Measurements from ENCODE around the gene REELD1. TPM values are rescaled to one million over a fixed set of nuclear protein-coding genes. Genes with fewer than 3 reads are reported as not detected.

Gene REELD1
- total RNA-seq, result under 1 TPM; 0.16 to 0.58 (median 0.43) TPM

GRCh38 chr4:146214238-146214637, at the start of gene REELD1:
Gene REELD1, plus strand, starts transcription at chr4:146214538. Its CDS starts 2,415 bp downstream, at chr4:146216953.
- Mint-ChIP-seq H3K27me3 (ENCODE audit: low read depth) (no peaks in the 10 kb centered on the region), H3K36me3 (ENCODE audit: insufficient read depth) (no peaks in the 10 kb centered on the region), H3K4me3 (no peak within 1 kb of the TSS), H3K9me3 (no peaks in the 10 kb centered on the region), H3K4me1 (ENCODE audit: low read depth) (no peaks in the 10 kb centered on the region)
- DNase-seq, result no peak
- no peak for ATAC-seq

- ATAC-seq (no peak), DNase-seq (no peak)
- Mint-ChIP-seq H3K27me3 (ENCODE audit: low read depth) (peaks cover 13% of the 10 kb centered on the region), H3K4me3 (no peak overlapping the region), H3K9me3 (peaks cover 10% of the 10 kb centered on the region), H3K4me1 (ENCODE audit: low read depth) (no peaks in the 10 kb centered on the region), H3K36me3 (ENCODE audit: insufficient read depth) (no peaks in the 10 kb centered on the region)
Observed at GRCh38 chr4:146165221-146165620, 49.1 kb upstream of the REELD1 start.

- Mint-ChIP-seq H3K4me3 (no peak overlapping the region), H3K27me3 (ENCODE audit: low read depth) (peaks cover 13% of the 10 kb centered on the region), H3K4me1 (ENCODE audit: low read depth) (no peaks in the 10 kb centered on the region), H3K36me3 (ENCODE audit: insufficient read depth) (no peaks in the 10 kb centered on the region), H3K9me3 (peaks cover 9% of the 10 kb centered on the region)
- ATAC-seq (no peak), DNase-seq (no peak)
Observed at GRCh38 chr4:146165840-146166239, 48.5 kb upstream of the REELD1 start.

DNA sequence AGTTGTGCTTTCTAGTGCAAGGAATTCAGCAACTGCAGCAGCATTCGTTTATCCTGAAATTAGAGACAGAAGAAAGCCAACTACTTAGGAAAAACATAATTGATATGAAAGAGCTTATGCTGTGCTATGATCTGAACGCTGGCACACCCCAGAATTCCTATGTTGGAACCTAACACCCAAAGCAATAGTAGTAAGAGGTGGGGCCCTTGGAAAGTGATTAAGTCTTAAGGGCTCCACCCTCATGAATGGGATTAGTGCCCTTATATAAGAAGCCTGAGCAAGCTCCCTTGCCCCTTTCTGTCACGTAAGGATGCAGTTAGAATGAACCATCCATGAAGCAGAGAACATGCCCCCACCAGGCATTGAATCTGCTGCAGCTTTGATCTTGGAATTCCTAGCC, 44.2 kb upstream of the REELD1 start:
- ATAC-seq, result no peak
- peaks cover 10% of the 10 kb centered on the region for H3K27me3 Mint-ChIP-seq (ENCODE audit: low read depth)
- no peak for DNase-seq

DNA sequence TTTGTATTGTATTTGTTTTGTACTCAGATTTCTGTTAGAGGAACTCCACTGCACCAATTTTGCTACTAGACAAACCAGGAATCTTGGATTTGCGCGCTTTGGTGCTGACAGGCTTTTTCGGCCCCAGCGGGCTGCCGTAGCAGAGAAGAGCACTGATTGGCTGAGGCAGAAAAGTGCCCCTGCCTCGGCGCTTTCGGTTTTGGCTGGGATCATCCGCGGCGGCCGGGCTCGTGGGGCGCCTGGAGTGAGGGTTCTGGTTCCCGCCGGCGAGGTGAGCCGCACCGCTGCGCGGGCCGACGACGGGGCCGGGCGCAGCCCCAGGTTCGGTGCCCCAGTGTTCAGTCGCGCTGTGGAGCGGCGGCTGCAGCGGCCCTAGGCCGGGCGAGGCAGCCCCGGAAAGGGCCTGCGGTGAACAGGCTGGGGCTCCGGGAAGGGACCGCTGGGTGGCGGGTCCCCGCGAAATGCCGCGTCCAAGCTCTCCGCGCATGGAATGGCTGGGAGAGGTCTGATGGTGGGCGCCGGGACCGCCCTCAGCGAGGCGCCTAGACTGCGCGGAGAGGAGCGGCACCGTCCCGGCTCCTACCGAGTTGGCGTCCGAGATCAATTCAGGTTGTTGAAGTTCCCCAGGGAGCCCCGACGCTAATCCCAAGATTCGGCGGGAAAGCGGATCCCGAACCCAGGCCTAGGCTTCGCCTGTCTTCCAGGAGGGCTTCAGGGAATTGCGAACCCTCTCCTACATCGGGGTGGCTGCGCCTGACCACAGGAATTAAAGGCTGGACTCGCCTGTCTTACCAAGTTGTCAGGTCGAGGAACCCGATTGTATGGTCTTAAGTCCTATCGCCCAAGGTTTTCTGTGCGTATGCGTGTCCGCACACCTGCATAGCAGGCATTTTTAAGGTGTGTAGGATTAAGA, 38.5 kb upstream of the REELD1 start, which contains the start of gene LSM6:
Gene LSM6 (plus strand): TSS at position 178 of the 913 bp plus-strand sequence. CDS start 7,204 bp downstream, outside the sequence.
- Mint-ChIP-seq H3K4me3 (peak within 1 kb of the TSS; percentile 88), H3K4me1 (ENCODE audit: low read depth) (peaks cover 47% of the 10 kb centered on the region), H3K27me3 (ENCODE audit: low read depth) (peaks cover 2% of the 10 kb centered on the region), H3K36me3 (ENCODE audit: insufficient read depth) (peaks cover 4% of the 10 kb centered on the region), H3K9me3 (no peaks in the 10 kb centered on the region)
- ATAC-seq, result peak; percentile 96 to 97
- peak; percentile 75 for DNase-seq

More for the DNA sequence above, 44.2 kb upstream of the REELD1 start:
- Mint-ChIP-seq H3K36me3 (ENCODE audit: insufficient read depth) (no peaks in the 10 kb centered on the region), H3K9me3 (no peaks in the 10 kb centered on the region), H3K4me3 (no peak overlapping the region), H3K4me1 (ENCODE audit: low read depth) (peaks cover 4% of the 10 kb centered on the region)

DNA sequence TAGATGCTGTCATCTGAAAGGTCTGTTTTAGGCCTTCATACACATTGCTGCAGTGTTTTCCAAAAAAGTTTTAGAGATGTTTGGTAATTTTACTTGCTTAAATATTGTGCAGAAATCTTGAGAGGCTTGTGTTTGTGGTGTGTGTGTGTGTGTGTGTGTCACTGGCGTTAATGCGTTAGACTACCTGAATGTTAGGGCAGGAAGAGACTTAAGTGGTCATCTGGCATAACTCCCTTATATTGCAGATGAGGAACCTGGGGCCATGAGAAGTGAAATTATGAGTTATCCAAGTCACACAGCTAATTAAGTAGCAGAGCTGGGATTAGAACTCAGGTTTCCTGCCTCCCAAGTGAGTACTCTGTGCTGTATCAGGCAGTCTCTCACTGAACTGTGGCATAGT, 37.4 kb upstream of the REELD1 start:
- ATAC-seq (no peak), DNase-seq (no peak)
- Mint-ChIP-seq H3K9me3 (no peaks in the 10 kb centered on the region), H3K27me3 (ENCODE audit: low read depth) (peaks cover 2% of the 10 kb centered on the region), H3K36me3 (ENCODE audit: insufficient read depth) (peaks cover 5% of the 10 kb centered on the region), H3K4me1 (ENCODE audit: low read depth) (peaks cover 55% of the 10 kb centered on the region), H3K4me3 (peak overlapping the region; percentile 88)

DNA sequence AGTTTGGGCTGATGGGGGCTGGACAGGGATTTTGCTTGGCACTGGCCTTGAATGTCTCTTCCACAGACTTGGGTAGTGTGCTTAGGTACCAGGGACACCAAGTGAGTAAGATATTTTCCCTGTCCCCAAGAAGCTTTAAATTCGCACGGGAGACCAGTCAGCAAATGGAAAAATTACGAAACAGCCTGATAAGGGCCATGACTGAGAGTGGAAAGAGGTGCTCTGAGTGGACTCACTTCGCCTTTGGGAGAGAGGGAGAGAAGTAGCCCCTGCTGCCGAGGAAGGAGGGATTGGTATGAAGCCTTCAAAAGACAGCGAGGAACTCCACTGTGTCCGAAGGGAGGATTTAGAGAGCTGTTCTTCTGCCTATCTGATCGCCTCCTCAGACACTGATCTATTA, 36.2 kb upstream of the REELD1 start:
- no peak for ATAC-seq
- Mint-ChIP-seq H3K27me3 (ENCODE audit: low read depth) (no peaks in the 10 kb centered on the region), H3K9me3 (no peaks in the 10 kb centered on the region), H3K4me1 (ENCODE audit: low read depth) (peaks cover 61% of the 10 kb centered on the region), H3K4me3 (peak overlapping the region; percentile 37), H3K36me3 (ENCODE audit: insufficient read depth) (peaks cover 12% of the 10 kb centered on the region)
- DNase-seq, result no peak

DNA sequence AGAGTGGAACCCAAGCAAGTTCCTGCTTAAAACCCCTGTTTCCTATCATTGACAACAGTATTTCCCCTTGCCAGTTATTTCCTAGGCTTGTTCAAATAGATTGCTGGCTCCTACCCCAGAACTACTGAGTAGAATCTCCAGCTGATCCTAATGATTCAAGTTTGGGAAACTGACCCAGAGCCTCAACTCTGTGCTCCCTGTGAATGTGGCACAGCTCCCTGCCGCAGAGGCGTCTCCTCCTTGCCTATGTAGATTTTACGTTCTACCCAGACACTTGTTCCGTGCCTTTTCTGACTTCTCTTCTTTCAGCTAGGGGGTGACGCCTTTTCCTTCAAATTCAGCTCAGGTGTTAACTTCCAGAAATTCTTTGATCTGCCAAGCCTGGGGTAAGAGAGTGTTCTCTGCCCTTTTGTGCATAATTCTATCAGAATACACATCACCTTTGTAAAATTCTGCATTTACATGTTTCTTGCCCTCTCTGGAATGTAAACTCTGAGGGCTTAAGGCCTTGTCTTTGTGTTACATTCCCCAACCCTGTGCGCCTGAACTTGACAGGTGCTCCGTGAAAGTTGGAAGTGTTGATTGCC, 34.5 kb upstream of the REELD1 start:
- Mint-ChIP-seq H3K27me3 (ENCODE audit: low read depth) (no peaks in the 10 kb centered on the region), H3K4me1 (ENCODE audit: low read depth) (peaks cover 60% of the 10 kb centered on the region), H3K4me3 (no peak overlapping the region), H3K36me3 (ENCODE audit: insufficient read depth) (peaks cover 17% of the 10 kb centered on the region), H3K9me3 (no peaks in the 10 kb centered on the region)
- ATAC-seq (no peak), DNase-seq (no peak)

DNA sequence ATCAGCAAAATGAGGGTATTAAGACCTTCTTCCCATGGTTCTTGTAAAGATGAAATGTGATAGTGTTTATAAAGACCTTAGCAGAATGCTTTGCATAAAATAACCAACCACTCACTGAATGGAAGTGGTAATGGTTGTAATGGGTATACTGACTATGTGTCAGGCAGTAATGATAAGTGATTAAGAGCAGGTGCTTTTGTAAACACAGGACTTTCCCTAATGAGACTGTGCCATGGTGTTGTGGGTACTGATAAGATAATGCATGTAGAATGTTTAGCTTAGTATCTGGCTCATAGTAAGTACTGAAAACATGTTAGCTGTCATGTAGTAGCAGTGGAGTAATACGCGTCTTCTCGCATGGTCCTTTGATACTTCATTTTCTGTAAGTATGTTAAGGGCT, 31.9 kb upstream of the REELD1 start:
- H3K4me1 Mint-ChIP-seq (ENCODE audit: low read depth), result peaks cover 46% of the 10 kb centered on the region
- DNase-seq, result no peak
- no peak overlapping the region for H3K4me3 Mint-ChIP-seq
- peak; percentile 51 to 66 for ATAC-seq
- peaks cover 28% of the 10 kb centered on the region for H3K36me3 Mint-ChIP-seq (ENCODE audit: insufficient read depth)
- H3K9me3 Mint-ChIP-seq, result no peaks in the 10 kb centered on the region
- H3K27me3 Mint-ChIP-seq (ENCODE audit: low read depth), result no peaks in the 10 kb centered on the region

DNA sequence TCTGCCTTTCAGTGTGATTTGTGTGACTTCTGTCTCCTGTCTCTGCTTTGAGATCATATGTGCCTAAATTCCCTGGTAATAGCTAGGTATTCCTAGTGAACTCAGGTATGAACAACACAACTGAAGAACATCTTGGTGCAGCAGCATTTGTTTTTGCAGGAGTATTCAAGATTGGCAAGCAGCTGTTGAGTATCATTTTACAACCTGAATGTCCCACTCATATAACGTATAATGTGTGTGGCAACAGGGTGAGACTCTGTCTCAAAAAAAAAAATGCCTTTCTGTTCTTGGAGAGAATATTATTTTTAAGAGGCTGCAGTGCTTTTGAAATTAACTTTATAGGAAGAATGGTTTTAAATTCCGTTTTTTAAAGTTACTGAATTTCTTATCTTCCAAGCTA, 31.1 kb upstream of the REELD1 start:
- DNase-seq, result no peak
- no peaks in the 10 kb centered on the region for H3K9me3 Mint-ChIP-seq
- no peak for ATAC-seq
- H3K36me3 Mint-ChIP-seq (ENCODE audit: insufficient read depth), result peaks cover 34% of the 10 kb centered on the region
- H3K27me3 Mint-ChIP-seq (ENCODE audit: low read depth), result no peaks in the 10 kb centered on the region
- peaks cover 40% of the 10 kb centered on the region for H3K4me1 Mint-ChIP-seq (ENCODE audit: low read depth)
- no peak overlapping the region for H3K4me3 Mint-ChIP-seq

DNA sequence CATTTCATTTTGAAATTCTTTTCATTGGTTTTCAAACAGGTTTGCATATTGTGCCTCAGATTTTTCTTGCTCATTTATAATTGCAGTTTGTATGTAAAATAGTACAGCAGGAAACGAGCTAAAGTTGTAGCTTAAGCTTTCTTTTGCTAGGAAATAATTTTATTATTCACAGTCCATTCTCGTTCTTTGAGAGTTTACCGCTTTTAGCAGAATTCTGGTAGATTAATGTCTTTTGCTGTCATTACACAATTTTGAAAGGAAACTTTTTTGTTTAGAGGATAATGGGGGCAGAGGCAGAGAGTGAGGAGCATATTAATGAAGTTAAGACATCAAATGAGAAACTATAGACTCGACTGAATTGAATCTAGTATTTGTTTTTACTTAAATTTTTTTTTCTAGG, 28.3 kb upstream of the REELD1 start:
- Mint-ChIP-seq H3K4me3 (no peak overlapping the region), H3K27me3 (ENCODE audit: low read depth) (no peaks in the 10 kb centered on the region), H3K9me3 (no peaks in the 10 kb centered on the region), H3K4me1 (ENCODE audit: low read depth) (peaks cover 14% of the 10 kb centered on the region), H3K36me3 (ENCODE audit: insufficient read depth) (peaks cover 38% of the 10 kb centered on the region)
- no peak for DNase-seq
- no peak for ATAC-seq

DNA sequence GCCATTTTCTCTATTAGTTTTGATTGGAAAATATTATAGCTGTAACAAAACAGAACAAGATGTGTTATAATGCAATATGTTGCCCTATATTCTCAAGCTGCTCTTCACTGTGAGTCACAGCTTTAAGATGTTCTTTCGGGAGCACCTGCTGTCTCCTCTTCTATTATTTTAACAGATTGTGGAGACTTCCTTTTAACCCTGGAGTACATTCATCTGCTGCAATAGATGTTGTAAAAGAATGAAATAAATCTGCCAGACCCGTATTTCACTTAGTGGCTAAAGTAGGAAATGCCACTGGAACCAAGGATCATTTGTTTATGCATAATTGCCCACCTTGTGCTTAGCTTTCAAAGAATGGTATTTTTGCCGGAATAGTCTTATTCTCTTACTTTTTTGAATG, 27.7 kb upstream of the REELD1 start:
- no peak overlapping the region for H3K4me3 Mint-ChIP-seq
- DNase-seq (no peak), ATAC-seq (no peak)
- H3K4me1 Mint-ChIP-seq (ENCODE audit: low read depth), result peaks cover 11% of the 10 kb centered on the region
- H3K27me3 Mint-ChIP-seq (ENCODE audit: low read depth), result no peaks in the 10 kb centered on the region
- H3K9me3 Mint-ChIP-seq, result no peaks in the 10 kb centered on the region
- H3K36me3 Mint-ChIP-seq (ENCODE audit: insufficient read depth), result peaks cover 42% of the 10 kb centered on the region

DNA sequence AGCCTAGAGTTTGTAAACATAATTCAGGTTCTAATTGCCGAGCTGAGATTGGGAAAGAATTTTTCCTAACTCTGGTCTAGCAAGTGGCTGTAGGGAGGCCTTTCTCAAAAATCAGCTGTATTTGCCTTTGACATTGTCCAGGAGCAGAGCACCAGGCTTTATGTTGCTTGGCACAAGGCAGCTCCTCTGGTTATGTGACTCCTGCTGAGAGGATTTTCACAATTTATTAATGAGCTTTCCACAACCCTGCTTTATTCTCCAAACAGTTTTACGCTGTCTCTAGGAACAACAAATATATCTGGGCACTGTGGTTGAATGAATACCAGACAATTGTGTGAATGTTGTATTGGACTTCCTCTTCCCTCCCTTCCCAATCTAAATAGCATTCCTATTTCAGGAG, 23.9 kb upstream of the REELD1 start:
- no peak for ATAC-seq
- Mint-ChIP-seq H3K36me3 (ENCODE audit: insufficient read depth) (peaks cover 34% of the 10 kb centered on the region), H3K9me3 (no peaks in the 10 kb centered on the region), H3K4me3 (no peak overlapping the region), H3K4me1 (ENCODE audit: low read depth) (peaks cover 2% of the 10 kb centered on the region), H3K27me3 (ENCODE audit: low read depth) (no peaks in the 10 kb centered on the region)
- DNase-seq, result no peak

DNA sequence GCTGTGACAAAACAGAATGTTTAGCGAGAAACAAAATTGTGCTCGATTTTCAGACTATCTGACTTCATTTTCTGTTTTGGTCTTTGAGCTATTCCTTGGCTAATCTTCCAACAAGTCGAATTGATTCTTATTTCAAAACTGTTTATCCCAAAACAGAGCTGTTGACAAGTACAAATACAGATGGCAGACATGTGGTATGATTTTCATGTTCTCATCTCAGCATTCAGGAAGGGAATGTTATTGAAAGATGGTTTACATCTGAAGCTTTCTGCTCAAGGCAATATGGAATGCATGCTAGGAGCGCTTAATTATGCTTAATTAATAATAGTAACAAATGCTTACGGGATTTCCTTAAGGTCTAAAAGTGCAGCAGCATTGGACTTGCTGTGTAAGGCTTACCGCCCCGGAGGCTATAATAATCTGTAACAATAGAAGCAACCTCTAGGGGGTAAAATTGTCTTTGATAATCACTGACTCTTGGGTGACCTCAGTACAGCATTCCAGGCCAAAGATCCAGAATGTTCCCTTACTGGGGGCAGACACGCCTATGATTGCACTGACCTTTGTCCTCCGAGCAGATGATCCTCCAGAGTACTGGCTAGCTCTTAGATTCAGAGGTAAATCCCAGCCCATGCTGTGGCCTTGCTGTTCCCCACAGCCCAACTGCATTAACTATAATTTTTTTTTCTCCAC, 22.4 kb upstream of the REELD1 start:
- no peak for ATAC-seq

More for the DNA sequence above, 22.4 kb upstream of the REELD1 start:
- Mint-ChIP-seq H3K9me3 (no peaks in the 10 kb centered on the region), H3K4me1 (ENCODE audit: low read depth) (no peaks in the 10 kb centered on the region), H3K4me3 (no peak overlapping the region), H3K36me3 (ENCODE audit: insufficient read depth) (peaks cover 31% of the 10 kb centered on the region), H3K27me3 (ENCODE audit: low read depth) (no peaks in the 10 kb centered on the region)
- no peak for DNase-seq

All from activated T-cell treated with anti-CD3 and anti-CD28 coated beads, Interleukin-2, amount 50 U/mL, for 4 hours (primary cell).